Stimulated activated memory B cell treated with anti-CD40 and anti-IgM and Interleukin-4, amounts not matched to agents 10 μg/mL and 1 μg/mL and 100 μg/mL, for 72 hours (primary cell): ENCODE data around the gene ASB2.

ENCODE experiments used
- ATAC-seq: fragments of 150-1000 bp; cut with Tn5 transposase; 2 replicates; pipeline ENCODE4 v1.10.0; 2021
- H3K27ac Mint-ChIP-seq: one replicate; pipeline ENCODE4 v1.8.0; 2022; ENCODE audit warnings: mild to moderate bottlenecking, mixed read lengths
- H3K27me3 Mint-ChIP-seq: one replicate; pipeline ENCODE4 v1.8.0; 2022; ENCODE audit warnings: mixed read lengths
- H3K36me3 Mint-ChIP-seq: one replicate; pipeline ENCODE4 v1.8.0; 2022; ENCODE audit warnings: mixed read lengths
- H3K4me1 Mint-ChIP-seq: one replicate; pipeline ENCODE4 v1.8.0; 2022; ENCODE audit warnings: mixed read lengths
- H3K4me3 Mint-ChIP-seq: one replicate; pipeline ENCODE4 v1.8.0; 2022; ENCODE audit warnings: mild to moderate bottlenecking, moderate library complexity, mixed read lengths
- H3K9me3 Mint-ChIP-seq: one replicate; pipeline ENCODE4 v1.8.0; 2022; ENCODE audit warnings: mixed read lengths

ASB2 gene

GRCh38 chr14:94009767-94010166 is 33.4 kb upstream of the ASB2 start:
- no peak overlapping the region for H3K27ac Mint-ChIP-seq
- H3K36me3 Mint-ChIP-seq, result no peaks in the 10 kb centered on the region
- H3K27me3 Mint-ChIP-seq, result peaks cover 78% of the 10 kb centered on the region
- no peaks in the 10 kb centered on the region for H3K9me3 Mint-ChIP-seq
- H3K4me1 Mint-ChIP-seq, result peaks cover 6% of the 10 kb centered on the region
- H3K4me3 Mint-ChIP-seq, result no peak overlapping the region
- peak; percentile 24 for ATAC-seq

GRCh38 chr14:94008234-94008633 is 31.9 kb upstream of the ASB2 start:
- Mint-ChIP-seq H3K9me3 (no peaks in the 10 kb centered on the region), H3K27me3 (peaks cover 81% of the 10 kb centered on the region), H3K27ac (no peak overlapping the region), H3K4me3 (no peak overlapping the region), H3K36me3 (no peaks in the 10 kb centered on the region), H3K4me1 (peaks cover 6% of the 10 kb centered on the region)
- ATAC-seq, result no peak

GRCh38 chr14:94005324-94006073 is 29.1 kb upstream of the ASB2 start:
- Mint-ChIP-seq H3K36me3 (no peaks in the 10 kb centered on the region), H3K27ac (no peak overlapping the region), H3K4me3 (no peak overlapping the region), H3K4me1 (peaks cover 17% of the 10 kb centered on the region), H3K9me3 (no peaks in the 10 kb centered on the region), H3K27me3 (peaks cover 73% of the 10 kb centered on the region)
- no peak for ATAC-seq

- no peak overlapping the region for H3K4me3 Mint-ChIP-seq
- H3K36me3 Mint-ChIP-seq, result no peaks in the 10 kb centered on the region
- no peak for ATAC-seq
- H3K27me3 Mint-ChIP-seq, result peaks cover 73% of the 10 kb centered on the region
- peaks cover 17% of the 10 kb centered on the region for H3K4me1 Mint-ChIP-seq
- no peaks in the 10 kb centered on the region for H3K9me3 Mint-ChIP-seq
- no peak overlapping the region for H3K27ac Mint-ChIP-seq
Measured at GRCh38 chr14:94004015-94004414, 27.6 kb upstream of the ASB2 start.

GRCh38 chr14:94003397-94003796 is 27.0 kb upstream of the ASB2 start:
- Mint-ChIP-seq H3K27me3 (peaks cover 72% of the 10 kb centered on the region), H3K4me3 (no peak overlapping the region), H3K4me1 (peaks cover 17% of the 10 kb centered on the region), H3K27ac (no peak overlapping the region), H3K36me3 (no peaks in the 10 kb centered on the region), H3K9me3 (no peaks in the 10 kb centered on the region)
- ATAC-seq, result no peak

GRCh38 chr14:94001501-94002396 is 25.4 kb upstream of the ASB2 start:
- peak; percentile 68 for ATAC-seq
- Mint-ChIP-seq H3K27me3 (peaks cover 78% of the 10 kb centered on the region), H3K36me3 (no peaks in the 10 kb centered on the region), H3K27ac (peak overlapping the region; percentile 20), H3K4me1 (peaks cover 17% of the 10 kb centered on the region), H3K4me3 (peak overlapping the region; percentile 4), H3K9me3 (no peaks in the 10 kb centered on the region)

- H3K27ac Mint-ChIP-seq, result no peak overlapping the region
- peaks cover 86% of the 10 kb centered on the region for H3K27me3 Mint-ChIP-seq
- H3K4me3 Mint-ChIP-seq, result no peak overlapping the region
- no peaks in the 10 kb centered on the region for H3K36me3 Mint-ChIP-seq
- no peak for ATAC-seq
- peaks cover 17% of the 10 kb centered on the region for H3K4me1 Mint-ChIP-seq
- no peaks in the 10 kb centered on the region for H3K9me3 Mint-ChIP-seq
Measured at GRCh38 chr14:94001016-94001415, 24.6 kb upstream of the ASB2 start.

- Mint-ChIP-seq H3K27me3 (peaks cover 88% of the 10 kb centered on the region), H3K4me3 (no peak overlapping the region), H3K4me1 (peaks cover 17% of the 10 kb centered on the region), H3K36me3 (no peaks in the 10 kb centered on the region), H3K27ac (no peak overlapping the region), H3K9me3 (no peaks in the 10 kb centered on the region)
- ATAC-seq, result no peak
Measured at GRCh38 chr14:94000267-94000666, 23.9 kb upstream of the ASB2 start.

- no peak for ATAC-seq
- Mint-ChIP-seq H3K36me3 (no peaks in the 10 kb centered on the region), H3K27ac (no peak overlapping the region), H3K9me3 (no peaks in the 10 kb centered on the region), H3K4me1 (peaks cover 17% of the 10 kb centered on the region), H3K4me3 (no peak overlapping the region), H3K27me3 (peaks cover 83% of the 10 kb centered on the region)
Measured at GRCh38 chr14:93999573-93999972, 23.2 kb upstream of the ASB2 start.

- Mint-ChIP-seq H3K9me3 (no peaks in the 10 kb centered on the region), H3K4me3 (no peak overlapping the region), H3K4me1 (peaks cover 17% of the 10 kb centered on the region), H3K27ac (no peak overlapping the region), H3K36me3 (no peaks in the 10 kb centered on the region), H3K27me3 (peaks cover 76% of the 10 kb centered on the region)
- no peak for ATAC-seq
Measured at GRCh38 chr14:93998871-93999403, 22.6 kb upstream of the ASB2 start.

- Mint-ChIP-seq H3K4me1 (peaks cover 17% of the 10 kb centered on the region), H3K27ac (no peak overlapping the region), H3K4me3 (no peak overlapping the region), H3K27me3 (peaks cover 69% of the 10 kb centered on the region), H3K36me3 (no peaks in the 10 kb centered on the region), H3K9me3 (no peaks in the 10 kb centered on the region)
- no peak for ATAC-seq
Measured at GRCh38 chr14:93997916-93998870, 21.8 kb upstream of the ASB2 start.

- peaks cover 68% of the 10 kb centered on the region for H3K27me3 Mint-ChIP-seq
- no peak within 1 kb of the TSS for H3K4me3 Mint-ChIP-seq
- peaks cover 14% of the 10 kb centered on the region for H3K4me1 Mint-ChIP-seq
- H3K36me3 Mint-ChIP-seq, result no peaks in the 10 kb centered on the region
- H3K27ac Mint-ChIP-seq, result no peak within 1 kb of the TSS
- H3K9me3 Mint-ChIP-seq, result no peaks in the 10 kb centered on the region
- ATAC-seq, result no peak
Measured at GRCh38 chr14:93997082-93997481, 20.7 kb upstream of the ASB2 start, which contains the start of gene CCDC197. CCDC197 (plus strand) TSS chr14:93997301; CDS start chr14:93998132, 831 bp downstream.

GRCh38 chr14:93996130-93996695 is 19.8 kb upstream of the ASB2 start:
- Mint-ChIP-seq H3K4me3 (no peak overlapping the region), H3K27ac (no peak overlapping the region), H3K27me3 (peaks cover 68% of the 10 kb centered on the region), H3K4me1 (peaks cover 6% of the 10 kb centered on the region), H3K9me3 (peaks cover 3% of the 10 kb centered on the region), H3K36me3 (no peaks in the 10 kb centered on the region)
- no peak for ATAC-seq

- no peak overlapping the region for H3K4me3 Mint-ChIP-seq
- no peak overlapping the region for H3K27ac Mint-ChIP-seq
- H3K4me1 Mint-ChIP-seq, result peaks cover 10% of the 10 kb centered on the region
- peaks cover 74% of the 10 kb centered on the region for H3K27me3 Mint-ChIP-seq
- ATAC-seq, result no peak
- no peaks in the 10 kb centered on the region for H3K36me3 Mint-ChIP-seq
- peaks cover 3% of the 10 kb centered on the region for H3K9me3 Mint-ChIP-seq
Measured at GRCh38 chr14:93994919-93995682, 18.7 kb upstream of the ASB2 start.
